ENCODE measurements around the gene PHKG2.

Gene PHKG2

DNA sequence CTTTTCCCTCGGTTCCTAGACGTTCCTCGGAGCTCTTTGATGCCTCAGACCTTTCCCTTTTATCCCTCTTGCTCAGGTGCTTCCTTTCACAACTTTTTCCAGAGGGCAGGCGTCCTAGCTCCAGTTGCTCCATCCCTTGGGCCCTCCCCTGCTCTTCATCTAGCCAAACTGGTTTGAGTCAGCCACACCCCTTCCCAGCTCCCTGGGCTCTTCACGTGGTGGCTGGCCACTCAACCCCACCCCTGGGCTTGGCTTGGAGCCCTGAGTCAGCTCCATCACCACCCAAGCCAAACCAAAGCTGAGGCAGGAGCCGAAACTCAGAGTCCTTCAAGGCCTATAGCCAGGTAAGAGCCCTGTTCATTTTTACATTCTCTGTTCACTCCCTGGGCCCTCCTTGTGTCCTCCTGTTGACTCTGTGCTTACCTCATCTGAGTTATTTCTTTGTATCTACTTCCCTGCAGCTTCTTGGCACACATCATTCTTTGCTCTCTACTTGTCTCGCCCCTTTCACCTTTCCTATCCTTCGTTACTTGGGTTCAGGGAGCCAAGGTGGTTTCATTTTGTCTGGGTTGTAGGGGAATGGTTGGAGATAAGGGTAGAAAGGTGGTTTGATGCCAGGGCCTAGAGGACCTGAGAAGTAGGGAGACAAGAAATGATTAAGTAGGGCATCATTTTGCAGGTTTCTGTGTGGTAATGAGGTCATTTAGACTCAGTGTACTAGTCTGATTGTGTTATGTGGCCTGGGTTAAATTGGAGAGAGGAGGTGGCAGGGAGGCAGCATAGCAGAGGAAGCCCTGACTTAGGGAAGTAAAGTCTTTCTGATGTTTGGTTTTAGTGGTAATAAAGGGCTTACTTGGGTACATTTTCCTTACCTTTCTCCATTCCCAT is 7.6 kb upstream of the PHKG2 start:
- TF ChIP-seq, protein P1, sequence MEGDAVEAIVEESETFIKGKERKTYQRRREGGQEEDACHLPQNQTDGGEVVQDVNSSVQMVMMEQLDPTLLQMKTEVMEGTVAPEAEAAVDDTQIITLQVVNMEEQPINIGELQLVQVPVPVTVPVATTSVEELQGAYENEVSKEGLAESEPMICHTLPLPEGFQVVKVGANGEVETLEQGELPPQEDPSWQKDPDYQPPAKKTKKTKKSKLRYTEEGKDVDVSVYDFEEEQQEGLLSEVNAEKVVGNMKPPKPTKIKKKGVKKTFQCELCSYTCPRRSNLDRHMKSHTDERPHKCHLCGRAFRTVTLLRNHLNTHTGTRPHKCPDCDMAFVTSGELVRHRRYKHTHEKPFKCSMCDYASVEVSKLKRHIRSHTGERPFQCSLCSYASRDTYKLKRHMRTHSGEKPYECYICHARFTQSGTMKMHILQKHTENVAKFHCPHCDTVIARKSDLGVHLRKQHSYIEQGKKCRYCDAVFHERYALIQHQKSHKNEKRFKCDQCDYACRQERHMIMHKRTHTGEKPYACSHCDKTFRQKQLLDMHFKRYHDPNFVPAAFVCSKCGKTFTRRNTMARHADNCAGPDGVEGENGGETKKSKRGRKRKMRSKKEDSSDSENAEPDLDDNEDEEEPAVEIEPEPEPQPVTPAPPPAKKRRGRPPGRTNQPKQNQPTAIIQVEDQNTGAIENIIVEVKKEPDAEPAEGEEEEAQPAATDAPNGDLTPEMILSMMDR (IDR thresholded peaks at IDR 0.05): no peak
- no peak for TF ChIP-seq ZFX (IDR thresholded peaks at IDR 0.05; ENCODE audit: borderline replicate concordance)
- peak overlapping the region; percentile 96 for H3K27ac ChIP-seq

DNA sequence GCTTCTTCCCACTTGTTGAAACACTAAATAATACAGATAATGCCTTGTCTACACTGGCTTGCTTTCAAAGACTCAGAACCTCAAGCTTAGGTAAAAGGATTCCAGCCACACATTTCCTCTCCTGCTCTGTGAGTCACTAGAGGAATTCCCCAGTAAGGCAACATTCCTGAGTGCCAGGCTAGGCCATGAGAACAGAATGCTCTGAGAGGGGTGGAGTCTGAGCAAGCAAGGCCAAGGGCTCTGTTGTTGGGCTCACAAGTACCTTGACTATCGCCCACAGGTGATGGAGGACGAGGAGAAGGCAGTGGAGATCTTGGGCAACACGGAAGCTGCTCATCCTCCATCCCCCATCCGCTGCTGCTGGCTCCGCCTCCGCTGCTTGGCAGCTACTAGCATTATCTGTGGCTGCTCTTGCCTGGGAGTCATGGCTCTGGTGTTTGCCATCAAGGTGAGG is 6.7 kb upstream of the PHKG2 start:
- TF ChIP-seq, protein P1 (IDR thresholded peaks at IDR 0.05): no peak
- TF ChIP-seq ZFX (IDR thresholded peaks at IDR 0.05; ENCODE audit: borderline replicate concordance): no peak
- peak overlapping the region; percentile 96 for H3K27ac ChIP-seq

DNA sequence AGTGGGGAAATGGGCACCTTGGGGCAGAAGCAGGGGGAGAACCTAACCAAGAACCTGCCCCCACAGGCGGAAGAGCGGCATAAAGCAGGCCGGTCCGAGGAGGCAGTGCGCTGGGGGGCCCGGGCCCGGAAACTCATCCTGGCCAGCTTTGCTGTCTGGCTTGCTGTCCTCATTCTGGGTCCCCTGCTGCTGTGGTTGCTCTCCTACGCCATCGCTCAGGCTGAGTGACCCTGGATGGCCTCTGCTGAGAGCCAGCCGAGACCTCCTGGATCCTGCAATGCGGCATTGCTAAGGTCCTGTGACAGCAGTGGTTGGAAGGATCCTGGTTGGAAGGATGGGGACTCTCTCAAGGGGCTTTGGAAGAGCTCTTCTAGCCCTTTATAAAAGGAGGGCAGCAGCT is 4.5 kb upstream of the PHKG2 start:
- TF ChIP-seq ZFX (IDR thresholded peaks at IDR 0.05; ENCODE audit: borderline replicate concordance): no peak
- TF ChIP-seq, protein P1 (IDR thresholded peaks at IDR 0.05): no peak
- H3K27ac ChIP-seq: no peak overlapping the region

DNA sequence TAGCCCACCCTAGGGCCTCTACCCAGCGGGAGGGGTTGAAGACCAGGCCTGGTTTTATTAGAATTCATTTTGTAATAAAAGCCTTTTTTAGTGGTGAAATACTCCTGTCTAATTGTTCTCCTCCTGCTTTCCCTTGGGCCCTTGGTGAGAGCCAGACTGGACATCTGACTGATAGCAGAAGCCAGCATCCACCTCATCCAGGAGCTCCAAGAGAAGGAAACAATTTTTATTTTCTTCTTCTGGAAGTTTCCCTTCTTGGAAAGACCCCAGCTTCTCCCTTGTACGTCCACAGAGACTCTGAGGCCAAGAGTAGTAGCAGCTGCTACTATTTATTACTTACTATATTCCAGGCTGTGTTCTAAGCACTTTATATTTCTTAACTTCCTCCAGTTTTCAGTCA is 4.0 kb upstream of the PHKG2 start:
- TF ChIP-seq, protein P1 (IDR thresholded peaks at IDR 0.05): no peak
- TF ChIP-seq ZFX (IDR thresholded peaks at IDR 0.05; ENCODE audit: borderline replicate concordance): no peak
- no peak overlapping the region for H3K27ac ChIP-seq

DNA sequence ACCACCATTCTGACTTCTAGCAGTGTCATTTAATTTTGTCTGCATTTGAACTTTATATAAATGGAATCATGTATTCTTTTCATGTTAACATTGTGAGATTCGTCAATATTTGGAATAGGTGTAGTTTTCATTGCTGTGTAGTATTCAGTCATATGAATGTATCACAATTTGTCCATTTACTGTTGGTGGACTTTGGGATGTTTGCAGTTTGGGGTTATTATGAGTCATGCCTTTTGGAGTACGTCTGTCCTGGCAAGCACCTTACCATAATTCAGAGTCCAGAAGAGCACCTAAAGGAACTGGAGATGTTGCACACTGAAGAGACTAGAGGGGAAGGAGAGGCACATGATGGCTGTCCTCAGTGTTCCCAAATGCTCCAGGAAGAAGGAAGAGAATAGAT is 3.1 kb upstream of the PHKG2 start:
- TF ChIP-seq ZFX (IDR thresholded peaks at IDR 0.05; ENCODE audit: borderline replicate concordance): no peak
- TF ChIP-seq, protein P1 (IDR thresholded peaks at IDR 0.05): no peak
- H3K27ac ChIP-seq: peak overlapping the region; percentile 22; the same call in 1 of the 2 replicates

DNA sequence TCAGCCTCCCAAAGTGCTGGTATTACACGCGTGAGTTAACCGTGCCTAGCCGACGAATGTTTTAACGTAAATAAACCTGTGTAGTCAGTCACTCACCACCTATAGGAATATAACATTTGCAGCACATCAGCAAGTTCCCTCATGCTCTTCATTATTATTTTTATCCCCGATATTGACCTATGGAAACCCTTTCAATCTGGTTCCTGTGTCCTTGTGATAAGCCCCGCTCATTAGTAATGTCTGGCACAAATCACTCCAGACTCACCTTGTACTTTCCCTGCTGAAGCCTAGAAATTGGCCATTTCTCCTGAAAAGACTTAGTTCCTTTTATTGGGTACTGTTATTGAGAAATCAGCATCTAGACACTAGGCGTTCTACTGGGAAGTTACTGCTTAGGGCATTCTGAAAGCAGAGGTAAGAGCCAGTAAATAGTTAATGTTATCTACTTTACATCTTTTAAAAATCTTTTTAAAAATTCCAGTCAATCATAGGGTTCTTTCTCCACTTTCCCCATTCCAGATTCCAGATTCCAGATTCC is 1.5 kb upstream of the PHKG2 start:
- H3K27ac ChIP-seq: peak overlapping the region; percentile 85
- TF ChIP-seq ZFX (IDR thresholded peaks at IDR 0.05; ENCODE audit: borderline replicate concordance): no peak
- TF ChIP-seq, protein P1 (IDR thresholded peaks at IDR 0.05): no peak

DNA sequence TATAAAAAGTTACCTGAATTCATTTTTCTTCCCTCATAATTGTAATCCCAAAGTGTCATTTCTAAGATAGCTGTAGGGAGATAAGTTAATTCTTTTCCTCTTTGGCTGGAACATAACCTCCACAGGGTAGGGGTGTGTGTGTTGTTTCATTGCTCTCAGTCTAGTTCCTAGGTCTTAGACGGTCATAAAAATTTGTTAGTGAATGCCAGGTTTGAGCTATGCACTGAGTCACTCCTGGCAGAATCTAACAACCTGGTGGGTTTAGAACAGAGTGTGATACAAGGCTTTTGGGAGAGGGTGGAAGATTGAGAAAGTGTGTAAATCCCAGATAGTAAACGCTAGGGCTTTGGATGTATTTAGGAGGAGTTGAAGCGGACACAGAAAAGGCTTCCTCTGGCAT is 894 bp upstream of the PHKG2 start:
- peak overlapping the region; percentile 85 for H3K27ac ChIP-seq
- TF ChIP-seq ZFX (IDR thresholded peaks at IDR 0.05; ENCODE audit: borderline replicate concordance): no peak
- TF ChIP-seq, protein P1 (IDR thresholded peaks at IDR 0.05): no peak

Measured in 22Rv1 (cell line).